BJ (cell line): ENCODE measurements around the gene NCF4. TPM values are rescaled to one million over a fixed set of nuclear protein-coding genes. Genes with fewer than 3 reads are reported as not detected.

Experiments used
- CTCF ChIA-PET: fragments of 350-600 bp; formaldehyde crosslinking; extraction: SDS; loops from one replicate; lab custom pipeline; 2021; ENCODE audit warnings: antibody characterized with exemption, inconsistent platforms; lab: Yijun Ruan, JAX
- POLR2A ChIA-PET: fragments of 300-600 bp; sonication (Branson Sonifier 250); formaldehyde crosslinking; extraction: SDS; loops from one replicate; lab custom pipeline; 2021; ENCODE audit warnings: antibody characterized with exemption; lab: Charles Lee
- DNase-seq: peaks from one replicate; pipeline ENCODE4 v3.0.0-alpha.2; 2011; ENCODE audit warnings: low read depth
- H3K27me3 ChIP-seq: 2 replicates; pipeline ENCODE4 v1.6.0; 2011; ENCODE audit warnings: low read length; ENCODE audit not compliant: control insufficient read depth, insufficient read depth
- H3K36me3 ChIP-seq: 2 replicates; pipeline ENCODE4 v1.5.1; 2011; ENCODE audit warnings: low read length; ENCODE audit not compliant: control insufficient read depth, insufficient read depth
- H3K4me3 ChIP-seq: 2 replicates; pipeline ENCODE4 v1.5.1; 2011; ENCODE audit warnings: low read depth, mild to moderate bottlenecking, control low read depth, low read length
- polyA plus RNA-seq: library from polyadenylated mRNA; depleted of rRNA; stranded (reverse); fragments of >200 nt; gene quantifications from 2 replicates; pipeline ENCODE4 v1.2.3, GENCODE V29; 2011
- TF ChIP-seq, protein P1 (sequence below): IDR thresholded peaks from 2 replicates; pipeline ENCODE4 v1.5.1; 2011; ENCODE audit warnings: low read depth, mild to moderate bottlenecking, control low read depth, inconsistent platforms, low read length, moderate library complexity; ENCODE audit not compliant: insufficient read depth

NCF4 gene
- polyA plus RNA-seq, 1 experiment, result not detected

DNA sequence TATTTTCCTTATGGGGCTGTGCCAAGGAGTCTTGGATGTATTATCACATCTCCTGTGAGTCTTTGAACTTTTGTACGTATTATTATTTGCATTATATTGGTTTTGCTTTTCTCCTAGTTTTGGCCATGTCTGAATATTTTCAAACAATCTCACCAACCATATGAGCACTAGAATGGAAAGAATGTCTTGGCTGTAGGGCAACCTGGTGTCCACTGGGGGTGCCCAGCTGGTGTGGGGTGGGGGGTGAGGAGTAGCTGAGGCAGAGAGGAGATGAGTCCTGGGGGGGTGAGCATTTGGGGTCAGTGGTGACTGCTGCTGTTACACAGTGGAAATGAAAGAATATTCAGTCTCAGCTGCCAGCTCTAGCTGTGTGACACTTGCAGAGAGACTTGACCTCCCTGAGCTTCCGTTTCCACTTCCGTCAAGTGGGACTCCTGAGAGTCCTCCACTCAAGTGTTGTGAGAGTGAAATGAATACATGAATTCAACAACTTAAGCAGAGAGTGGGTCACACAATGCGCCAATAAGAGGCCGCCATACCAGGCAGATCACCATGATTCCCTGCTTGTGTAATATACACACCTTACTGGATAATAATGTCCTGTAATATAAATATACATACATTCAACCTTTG, 31.3 kb upstream of the NCF4 start:
- H3K36me3 ChIP-seq, result no peaks in the 10 kb centered on the region
- TF ChIP-seq, protein P1, sequence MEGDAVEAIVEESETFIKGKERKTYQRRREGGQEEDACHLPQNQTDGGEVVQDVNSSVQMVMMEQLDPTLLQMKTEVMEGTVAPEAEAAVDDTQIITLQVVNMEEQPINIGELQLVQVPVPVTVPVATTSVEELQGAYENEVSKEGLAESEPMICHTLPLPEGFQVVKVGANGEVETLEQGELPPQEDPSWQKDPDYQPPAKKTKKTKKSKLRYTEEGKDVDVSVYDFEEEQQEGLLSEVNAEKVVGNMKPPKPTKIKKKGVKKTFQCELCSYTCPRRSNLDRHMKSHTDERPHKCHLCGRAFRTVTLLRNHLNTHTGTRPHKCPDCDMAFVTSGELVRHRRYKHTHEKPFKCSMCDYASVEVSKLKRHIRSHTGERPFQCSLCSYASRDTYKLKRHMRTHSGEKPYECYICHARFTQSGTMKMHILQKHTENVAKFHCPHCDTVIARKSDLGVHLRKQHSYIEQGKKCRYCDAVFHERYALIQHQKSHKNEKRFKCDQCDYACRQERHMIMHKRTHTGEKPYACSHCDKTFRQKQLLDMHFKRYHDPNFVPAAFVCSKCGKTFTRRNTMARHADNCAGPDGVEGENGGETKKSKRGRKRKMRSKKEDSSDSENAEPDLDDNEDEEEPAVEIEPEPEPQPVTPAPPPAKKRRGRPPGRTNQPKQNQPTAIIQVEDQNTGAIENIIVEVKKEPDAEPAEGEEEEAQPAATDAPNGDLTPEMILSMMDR, result no peak
- ChIA-PET CTCF (interaction anchor here (0.9 kb wide), 1 partner anchor 26 kb away, joined by 4 read pairs; no protein-coding TSS in a partner anchor), POLR2A (no interaction called here)
- no peak for DNase-seq
- H3K27me3 ChIP-seq, result 0 out of 2 replicates have a peak, but pooled peaks cover 4% of the 10 kb centered on the region
- no peak overlapping the region for H3K4me3 ChIP-seq

DNA sequence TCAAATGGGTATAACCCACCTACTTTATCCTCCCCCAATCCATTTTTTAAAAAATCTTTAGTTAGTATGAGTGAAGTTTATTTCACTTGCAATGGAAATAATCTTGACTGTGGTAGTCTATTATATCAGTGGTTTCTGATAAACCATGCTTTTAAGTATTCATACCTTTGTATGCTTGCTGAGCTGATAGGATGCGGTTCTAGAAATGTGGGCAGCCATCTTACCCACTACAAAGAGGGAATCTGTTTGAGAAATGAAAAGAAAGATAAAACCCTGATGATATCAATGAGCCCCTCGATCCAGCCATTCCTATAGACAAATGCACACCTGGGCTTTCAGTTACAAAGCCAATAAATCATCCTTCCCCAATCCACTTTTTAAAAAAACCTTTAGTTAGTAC, 30.2 kb upstream of the NCF4 start:
- ChIA-PET POLR2A (no interaction called here), CTCF (no interaction called here)
- TF ChIP-seq, protein P1, result no peak

DNA sequence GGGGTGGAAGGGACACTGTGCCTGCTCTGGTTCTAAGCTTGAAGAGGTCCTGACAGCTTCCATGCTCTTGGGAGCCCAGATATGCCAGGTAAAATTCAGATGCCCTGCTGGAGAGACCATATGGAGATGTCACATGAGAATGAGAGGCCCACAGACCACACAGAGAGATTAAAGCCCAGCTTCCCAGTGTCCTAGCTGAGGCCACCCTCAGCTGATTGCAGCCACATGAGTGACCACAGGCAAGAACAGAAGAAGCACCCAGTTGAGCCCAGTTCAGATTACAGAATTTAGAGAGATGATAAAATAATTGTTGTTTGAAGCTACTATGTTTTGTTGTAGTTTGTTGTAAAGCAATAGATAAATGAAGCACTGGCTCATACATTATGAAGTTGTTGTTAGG, 29.6 kb upstream of the NCF4 start:
- CTCF ChIA-PET, result interaction anchor here (2.1 kb wide), 1 partner anchor 25 kb away, joined by 10 read pairs; no protein-coding TSS in a partner anchor
- Histone ChIP-seq H3K27me3 (0 out of 2 replicates have a peak, but pooled peaks cover 2% of the 10 kb centered on the region), H3K4me3 (no peak overlapping the region), H3K36me3 (no peaks in the 10 kb centered on the region)
- TF ChIP-seq, protein P1, result no peak
- no peak for DNase-seq
- POLR2A ChIA-PET, result no interaction called here

More for the DNA sequence above, 30.2 kb upstream of the NCF4 start:
- 0 out of 2 replicates have a peak, but pooled peaks cover 2% of the 10 kb centered on the region for H3K27me3 ChIP-seq
- DNase-seq, result no peak
- H3K36me3 ChIP-seq, result no peaks in the 10 kb centered on the region
- H3K4me3 ChIP-seq, result no peak overlapping the region

DNA sequence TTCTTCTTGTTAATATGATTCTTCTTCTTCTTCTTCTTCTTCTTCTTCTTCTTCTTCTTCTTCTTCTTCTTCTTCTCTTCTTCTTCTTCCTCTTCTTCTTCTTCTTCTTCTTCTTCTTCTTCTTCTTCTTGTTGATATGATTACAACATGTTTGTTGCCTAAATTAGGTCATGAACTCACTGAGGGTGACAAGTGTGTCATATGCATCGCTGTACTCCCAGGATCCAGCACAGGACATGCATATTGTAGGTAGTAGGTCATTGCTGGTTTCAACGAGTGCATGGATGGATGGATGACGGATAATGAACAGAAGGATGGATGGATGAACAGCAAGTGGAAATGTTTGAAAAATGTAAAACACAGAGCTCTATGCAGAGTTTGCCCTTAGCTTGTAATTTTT, 29.1 kb upstream of the NCF4 start:
- DNase-seq, result no peak
- TF ChIP-seq, protein P1, result no peak
- CTCF ChIA-PET, result interaction anchor here (2.1 kb wide), 1 partner anchor 25 kb away, joined by 10 read pairs; no protein-coding TSS in a partner anchor

DNA sequence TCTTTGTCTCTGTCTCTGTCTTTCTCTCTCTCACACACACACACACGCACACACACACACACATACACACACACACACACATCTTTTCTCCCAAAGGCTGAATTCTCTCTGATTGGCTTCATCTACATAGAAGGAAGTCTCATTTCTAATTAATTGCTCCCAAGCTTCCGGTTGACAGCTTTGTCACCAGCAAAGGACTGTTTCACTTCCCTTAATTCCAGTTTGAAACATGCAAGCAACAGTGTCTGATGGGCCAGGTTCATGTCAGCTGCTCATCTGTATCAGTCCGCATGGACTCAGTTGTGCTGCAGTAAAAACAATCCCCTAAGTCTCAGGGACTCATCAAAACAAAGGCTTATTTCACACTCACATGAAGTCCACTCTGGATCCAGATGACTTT, 27.7 kb upstream of the NCF4 start:
- Histone ChIP-seq H3K4me3 (no peak overlapping the region), H3K36me3 (no peaks in the 10 kb centered on the region), H3K27me3 (0 out of 2 replicates have a peak, but pooled peaks cover 2% of the 10 kb centered on the region)
- DNase-seq, result no peak
- ChIA-PET CTCF (interaction anchor here (0.6 to 2.1 kb wide), 2 partner anchors 23 to 1202 kb away, joined by 3 to 10 read pairs; no protein-coding TSS in a partner anchor), POLR2A (no interaction called here)
- TF ChIP-seq, protein P1, result no peak

More for the DNA sequence above, 29.1 kb upstream of the NCF4 start:
- POLR2A ChIA-PET, result no interaction called here
- Histone ChIP-seq H3K36me3 (no peaks in the 10 kb centered on the region), H3K4me3 (no peak overlapping the region), H3K27me3 (0 out of 2 replicates have a peak, but pooled peaks cover 2% of the 10 kb centered on the region)
